Endothelial cell of umbilical vein (primary cell): Measurements from ENCODE around the gene COX8A.

Experiments
- JUN ChIP-seq: IDR thresholded peaks from 2 replicates; pipeline ENCODE4 v1.6.1; 2011; ENCODE audit warnings: borderline replicate concordance, low read depth; ENCODE audit not compliant: insufficient read length, insufficient read depth
- POLR2A ChIP-seq: IDR thresholded peaks from 2 replicates; pipeline ENCODE4 v1.6.1; 2012; ENCODE audit warnings: low read depth, mild to moderate bottlenecking, control low read depth, low read length
- POLR2AphosphoS5 ChIP-seq: IDR thresholded peaks from 2 replicates; pipeline ENCODE4 v1.6.1; 2012; ENCODE audit warnings: low read depth, mild to moderate bottlenecking, control low read depth, low read length, moderate library complexity; ENCODE audit not compliant: insufficient read depth
- TF ChIP-seq, protein P1 (sequence below), 2 donors: IDR thresholded peaks; 1 replicate in 1 of 2; 2 replicates in 1 of 2; pipeline ENCODE4 v1.5.1; 2011; ENCODE audit warnings: low read length in 2 of 2, mild to moderate bottlenecking in 2 of 2, moderate library complexity in 2 of 2, control low read depth in 1 of 2, inconsistent platforms in 1 of 2, low read depth in 1 of 2; ENCODE audit not compliant: insufficient read depth in 1 of 2; ENCODE audit errors: extremely low read depth in 1 of 2

DNA sequence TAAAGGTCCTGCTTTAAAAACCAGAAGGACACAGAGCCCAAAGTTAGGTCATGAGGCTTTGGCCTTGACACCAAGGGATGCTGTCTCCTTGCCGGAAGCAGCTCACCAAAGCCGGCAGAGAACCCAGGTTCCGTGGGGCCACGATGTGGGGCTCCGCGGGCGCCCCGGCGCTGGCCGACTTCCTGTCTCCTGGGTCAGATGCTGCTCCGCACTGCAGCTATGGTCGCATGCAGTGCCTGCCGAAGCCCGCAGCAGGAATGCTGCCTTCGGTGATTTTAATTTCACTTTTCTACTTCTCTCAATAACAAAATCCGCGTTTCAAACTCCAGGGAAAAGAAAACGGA is 11.4 kb downstream of the COX8A start:
- TF ChIP-seq JUN = no peak
- TF ChIP-seq, protein P1, sequence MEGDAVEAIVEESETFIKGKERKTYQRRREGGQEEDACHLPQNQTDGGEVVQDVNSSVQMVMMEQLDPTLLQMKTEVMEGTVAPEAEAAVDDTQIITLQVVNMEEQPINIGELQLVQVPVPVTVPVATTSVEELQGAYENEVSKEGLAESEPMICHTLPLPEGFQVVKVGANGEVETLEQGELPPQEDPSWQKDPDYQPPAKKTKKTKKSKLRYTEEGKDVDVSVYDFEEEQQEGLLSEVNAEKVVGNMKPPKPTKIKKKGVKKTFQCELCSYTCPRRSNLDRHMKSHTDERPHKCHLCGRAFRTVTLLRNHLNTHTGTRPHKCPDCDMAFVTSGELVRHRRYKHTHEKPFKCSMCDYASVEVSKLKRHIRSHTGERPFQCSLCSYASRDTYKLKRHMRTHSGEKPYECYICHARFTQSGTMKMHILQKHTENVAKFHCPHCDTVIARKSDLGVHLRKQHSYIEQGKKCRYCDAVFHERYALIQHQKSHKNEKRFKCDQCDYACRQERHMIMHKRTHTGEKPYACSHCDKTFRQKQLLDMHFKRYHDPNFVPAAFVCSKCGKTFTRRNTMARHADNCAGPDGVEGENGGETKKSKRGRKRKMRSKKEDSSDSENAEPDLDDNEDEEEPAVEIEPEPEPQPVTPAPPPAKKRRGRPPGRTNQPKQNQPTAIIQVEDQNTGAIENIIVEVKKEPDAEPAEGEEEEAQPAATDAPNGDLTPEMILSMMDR (IDR thresholded peaks at IDR 0.05; ENCODE audit: extremely low read depth in 1 of 2, insufficient read depth in 1 of 2, low read depth in 1 of 2, low read length in 2 of 2) = no peak
- TF ChIP-seq POLR2A = no peak
- TF ChIP-seq POLR2AphosphoS5 = no peak
